ENCODE results near the gene SPARC.
"Not testable (repeated sequence)": the region's sequence is repeated elsewhere in the genome, so short reads cannot be mapped to it uniquely, and the experiment has no call there.

Gene SPARC

DNA sequence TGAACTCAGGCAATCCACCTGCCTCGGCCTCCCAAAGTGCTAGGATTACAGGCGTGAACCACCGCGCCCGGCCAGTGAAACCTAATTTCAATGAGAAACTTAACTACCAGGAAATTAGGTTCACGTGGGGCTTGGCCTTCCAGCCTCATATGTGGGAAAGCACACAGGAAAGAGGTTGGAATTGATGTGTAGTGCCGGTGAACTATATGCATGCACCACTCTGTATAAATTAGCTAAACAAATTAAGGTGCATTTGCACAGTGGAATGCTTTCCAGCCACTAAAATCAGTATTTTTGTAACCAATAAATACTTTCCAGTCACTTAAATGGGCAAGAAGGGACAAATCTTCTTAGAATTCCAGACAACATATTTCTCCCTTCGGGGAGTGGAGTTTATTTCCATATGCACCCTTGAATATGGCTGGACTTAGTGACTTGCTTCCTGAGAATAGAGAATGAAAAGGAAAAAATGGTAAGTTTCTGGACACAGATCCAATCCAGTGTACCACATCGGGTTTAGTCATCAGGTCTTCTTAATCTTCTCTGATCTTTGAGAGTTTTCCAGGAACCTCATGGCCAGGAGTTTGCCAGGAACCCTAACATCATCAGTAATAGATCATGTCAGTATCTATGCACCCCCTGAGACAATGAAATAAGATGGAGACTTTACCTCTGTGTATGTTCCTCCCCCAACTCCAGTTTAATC is 46.8 kb upstream of the SPARC start:
- Histone ChIP-seq H3K4me3 (replicated peaks; ENCODE audit: insufficient read depth, low read length) (no peak overlapping the region), H3K27ac (replicated peaks) (no peak overlapping the region), H3K27me3 (ENCODE audit: insufficient read depth, poor library complexity, severe bottlenecking) (no peaks in the 10 kb centered on the region)
- no peak for DNase-seq (ENCODE audit: low read depth in 1 of 2, low spot score in 1 of 2)
- TF ChIP-seq SPI1 (IDR thresholded peaks at IDR 0.05; ENCODE audit: borderline replicate concordance, low read depth) (no peak), GABPA (IDR thresholded peaks at IDR 0.05; ENCODE audit: low read depth) (no peak), REST (IDR thresholded peaks at IDR 0.05; ENCODE audit: insufficient replicate concordance, low read depth) (no peak), POLR2AphosphoS5 (IDR thresholded peaks at IDR 0.05; ENCODE audit: low read depth) (no peak)
- TF ChIP-seq, protein P1, sequence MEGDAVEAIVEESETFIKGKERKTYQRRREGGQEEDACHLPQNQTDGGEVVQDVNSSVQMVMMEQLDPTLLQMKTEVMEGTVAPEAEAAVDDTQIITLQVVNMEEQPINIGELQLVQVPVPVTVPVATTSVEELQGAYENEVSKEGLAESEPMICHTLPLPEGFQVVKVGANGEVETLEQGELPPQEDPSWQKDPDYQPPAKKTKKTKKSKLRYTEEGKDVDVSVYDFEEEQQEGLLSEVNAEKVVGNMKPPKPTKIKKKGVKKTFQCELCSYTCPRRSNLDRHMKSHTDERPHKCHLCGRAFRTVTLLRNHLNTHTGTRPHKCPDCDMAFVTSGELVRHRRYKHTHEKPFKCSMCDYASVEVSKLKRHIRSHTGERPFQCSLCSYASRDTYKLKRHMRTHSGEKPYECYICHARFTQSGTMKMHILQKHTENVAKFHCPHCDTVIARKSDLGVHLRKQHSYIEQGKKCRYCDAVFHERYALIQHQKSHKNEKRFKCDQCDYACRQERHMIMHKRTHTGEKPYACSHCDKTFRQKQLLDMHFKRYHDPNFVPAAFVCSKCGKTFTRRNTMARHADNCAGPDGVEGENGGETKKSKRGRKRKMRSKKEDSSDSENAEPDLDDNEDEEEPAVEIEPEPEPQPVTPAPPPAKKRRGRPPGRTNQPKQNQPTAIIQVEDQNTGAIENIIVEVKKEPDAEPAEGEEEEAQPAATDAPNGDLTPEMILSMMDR (IDR thresholded peaks at IDR 0.05; ENCODE audit: insufficient read depth, low read length) = no peak

DNA sequence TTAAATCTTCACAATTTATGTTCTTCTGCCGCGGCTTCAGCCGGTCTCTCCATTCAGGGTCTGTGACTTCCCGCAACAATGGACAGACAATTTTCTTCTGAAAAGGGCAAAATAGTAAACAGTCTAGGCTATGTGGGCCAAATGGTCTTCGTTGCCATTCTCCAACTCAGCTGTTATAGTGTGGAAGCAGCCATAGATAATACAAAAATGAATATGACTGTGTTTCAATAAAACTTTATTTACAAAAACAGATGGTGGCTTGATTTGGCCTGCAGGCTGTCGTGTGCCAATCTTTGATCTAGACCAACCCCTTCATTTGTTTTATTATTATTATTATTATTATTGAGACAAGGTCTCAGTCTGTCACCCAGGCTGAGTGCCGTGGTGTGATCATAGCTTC is 43.7 kb upstream of the SPARC start:
- H3K27me3 ChIP-seq (ENCODE audit: insufficient read depth, poor library complexity, severe bottlenecking) = no peaks in the 10 kb centered on the region
- no peak for DNase-seq (ENCODE audit: low read depth in 1 of 2, low spot score in 1 of 2)
- H3K4me3 ChIP-seq (replicated peaks; ENCODE audit: insufficient read depth, low read length) = no peak overlapping the region
- no peak overlapping the region for H3K27ac ChIP-seq (replicated peaks)
- no peak for TF ChIP-seq REST (IDR thresholded peaks at IDR 0.05; ENCODE audit: insufficient replicate concordance, low read depth)
- TF ChIP-seq, protein P1 (IDR thresholded peaks at IDR 0.05; ENCODE audit: insufficient read depth, low read length) = no peak
- TF ChIP-seq SPI1 (IDR thresholded peaks at IDR 0.05; ENCODE audit: borderline replicate concordance, low read depth) = no peak
- TF ChIP-seq POLR2AphosphoS5 (IDR thresholded peaks at IDR 0.05; ENCODE audit: low read depth) = no peak

DNA sequence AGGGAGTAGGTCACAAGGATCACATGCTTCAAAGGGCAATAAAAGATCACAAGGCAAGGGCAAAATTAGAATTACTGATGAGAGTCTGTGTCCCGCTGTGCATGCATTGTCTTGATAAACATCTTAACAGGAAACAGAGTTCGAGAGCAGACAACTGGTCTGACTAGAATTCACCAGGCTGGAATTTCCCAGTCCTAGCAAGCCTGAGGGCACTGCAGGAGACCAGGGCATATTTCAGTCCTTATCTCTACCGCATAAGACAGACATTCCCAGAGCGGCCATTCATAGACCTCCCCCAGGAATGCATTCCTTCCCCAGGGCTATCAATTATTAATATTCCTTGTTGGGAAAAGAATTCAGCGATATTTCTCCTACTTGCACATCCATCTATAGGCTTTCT is 42.9 kb upstream of the SPARC start:
- not testable (repeated sequence) for H3K27me3 ChIP-seq (ENCODE audit: insufficient read depth, poor library complexity, severe bottlenecking); H3K27ac ChIP-seq (replicated peaks); H3K4me3 ChIP-seq (replicated peaks; ENCODE audit: insufficient read depth, low read length); DNase-seq (ENCODE audit: low read depth in 1 of 2, low spot score in 1 of 2)

DNA sequence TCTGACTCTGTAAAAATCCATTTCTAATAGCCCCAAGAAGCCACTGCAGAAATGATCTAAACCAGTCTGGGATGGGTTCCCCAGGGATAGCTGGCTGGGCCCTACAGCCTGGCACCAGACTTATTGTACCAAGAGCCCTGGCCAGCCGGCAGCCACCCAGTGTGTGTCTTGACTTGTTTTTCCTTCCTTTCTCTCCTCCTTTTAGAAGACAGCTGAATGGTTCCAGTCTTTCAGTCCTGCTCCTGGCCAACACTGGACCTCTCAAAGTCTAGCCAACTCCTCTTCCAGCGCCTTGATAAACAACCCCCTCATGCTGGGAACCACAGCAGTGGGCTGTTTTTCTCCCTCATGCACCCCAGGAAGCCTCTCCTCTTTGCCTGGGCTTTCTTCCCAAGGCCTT is 37.6 kb upstream of the SPARC start:
- Histone ChIP-seq H3K4me3 (replicated peaks; ENCODE audit: insufficient read depth, low read length) (no peak overlapping the region), H3K27me3 (ENCODE audit: insufficient read depth, poor library complexity, severe bottlenecking) (no peaks in the 10 kb centered on the region), H3K27ac (replicated peaks) (no peak overlapping the region)
- no peak for TF ChIP-seq POLR2AphosphoS5 (IDR thresholded peaks at IDR 0.05; ENCODE audit: low read depth)
- no peak for DNase-seq (ENCODE audit: low read depth in 1 of 2, low spot score in 1 of 2)

DNA sequence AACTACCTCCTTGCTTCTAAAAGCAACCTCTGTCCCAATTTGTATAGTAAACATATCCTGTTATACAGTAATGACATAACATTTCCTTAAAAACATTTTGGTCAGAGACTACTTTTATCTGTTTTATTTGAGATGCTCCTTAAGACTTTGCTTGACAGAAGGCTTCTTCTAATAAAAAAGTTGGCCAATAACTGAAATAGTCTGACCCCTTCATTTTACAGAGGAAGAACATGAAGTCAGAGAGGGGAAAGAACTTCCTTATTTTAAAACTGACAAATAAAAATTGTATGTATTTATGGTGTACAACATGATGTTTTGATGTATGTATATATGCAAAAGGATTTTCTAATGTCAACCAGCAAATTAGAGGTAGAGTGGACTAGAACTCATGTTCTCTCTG is 35.8 kb upstream of the SPARC start:
- H3K4me3 ChIP-seq (replicated peaks; ENCODE audit: insufficient read depth, low read length) = no peak overlapping the region
- DNase-seq (ENCODE audit: low read depth in 1 of 2, low spot score in 1 of 2) = no peak
- H3K27me3 ChIP-seq (ENCODE audit: insufficient read depth, poor library complexity, severe bottlenecking) = no peaks in the 10 kb centered on the region
- no peak overlapping the region for H3K27ac ChIP-seq (replicated peaks)
- TF ChIP-seq, protein P1 (IDR thresholded peaks at IDR 0.05; ENCODE audit: insufficient read depth, low read length) = no peak
- TF ChIP-seq POLR2AphosphoS5 (IDR thresholded peaks at IDR 0.05; ENCODE audit: low read depth) = no peak
- TF ChIP-seq GABPA (IDR thresholded peaks at IDR 0.05; ENCODE audit: low read depth) = no peak
- no peak for TF ChIP-seq SPI1 (IDR thresholded peaks at IDR 0.05; ENCODE audit: borderline replicate concordance, low read depth)
- TF ChIP-seq REST (IDR thresholded peaks at IDR 0.05; ENCODE audit: insufficient replicate concordance, low read depth) = no peak

All from HL-60 (cell line).